ENCODE measurements around the gene PANX1. TPM values are rescaled to one million over a fixed set of nuclear protein-coding genes. Genes with fewer than 3 reads are reported as not detected.

PANX1 gene
- total RNA-seq, 1 experiment from 2014 or later = 41.5 TPM

GRCh38 chr11:94184846-94185245 is 56.2 kb downstream of the PANX1 start:
- no peak for DNase-seq (ENCODE audit: low spot score)

- DNase-seq (ENCODE audit: low spot score) = no peak
Measured at GRCh38 chr11:94185416-94186084, 56.9 kb downstream of the PANX1 start.

GRCh38 chr11:94186342-94187203 is 57.9 kb downstream of the PANX1 start:
- DNase-seq (ENCODE audit: low spot score) = no peak

DNA sequence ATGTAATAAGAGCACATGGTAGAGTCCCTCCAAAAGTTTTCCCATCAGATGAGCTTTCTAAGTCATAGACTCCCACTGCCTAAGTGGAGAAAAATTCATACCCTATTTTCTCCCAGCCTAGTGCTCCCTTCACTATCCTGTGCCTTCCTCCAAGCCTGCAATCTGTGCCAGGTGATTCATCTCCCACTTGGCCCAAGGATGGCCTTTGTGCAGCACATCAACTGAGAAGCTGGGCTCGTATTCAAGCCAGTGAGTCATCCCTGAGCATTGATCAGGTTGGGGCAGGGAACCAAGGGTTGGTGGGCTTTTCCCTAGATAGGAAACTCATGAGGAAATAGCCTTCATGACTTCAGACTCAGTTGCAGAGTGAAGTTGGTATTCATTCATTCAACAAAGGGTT is 64.6 kb downstream of the PANX1 start:
- no peak for DNase-seq (ENCODE audit: low spot score)

- no peak for DNase-seq (ENCODE audit: low spot score)
Measured at GRCh38 chr11:94194712-94195111, 66.1 kb downstream of the PANX1 start.

DNA sequence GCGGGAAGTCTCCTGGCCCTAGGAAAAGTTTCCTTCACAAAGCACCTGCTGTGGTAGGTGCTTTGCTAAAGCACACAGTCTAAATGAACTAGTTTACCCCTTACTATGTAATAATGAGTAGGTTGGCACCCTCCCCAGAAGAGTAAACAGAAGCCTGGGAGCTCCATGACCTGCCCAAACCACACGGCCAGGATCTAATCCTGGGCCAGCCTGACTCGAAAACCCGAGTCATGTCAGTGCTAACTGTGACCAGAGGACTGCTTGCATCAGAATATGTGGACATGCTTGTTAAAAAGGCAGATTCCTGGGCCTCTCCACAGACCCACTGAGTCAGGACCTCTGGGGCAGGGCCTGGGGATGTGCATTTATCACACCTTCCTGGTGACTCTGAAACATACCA is 67.7 kb downstream of the PANX1 start:
- DNase-seq (ENCODE audit: low spot score) = no peak

- DNase-seq (ENCODE audit: low spot score) = no peak
Measured at GRCh38 chr11:94198718-94199117, 70.1 kb downstream of the PANX1 start.

- no peak for DNase-seq (ENCODE audit: low spot score)
Measured at GRCh38 chr11:94199136-94200130, 70.8 kb downstream of the PANX1 start.

DNA sequence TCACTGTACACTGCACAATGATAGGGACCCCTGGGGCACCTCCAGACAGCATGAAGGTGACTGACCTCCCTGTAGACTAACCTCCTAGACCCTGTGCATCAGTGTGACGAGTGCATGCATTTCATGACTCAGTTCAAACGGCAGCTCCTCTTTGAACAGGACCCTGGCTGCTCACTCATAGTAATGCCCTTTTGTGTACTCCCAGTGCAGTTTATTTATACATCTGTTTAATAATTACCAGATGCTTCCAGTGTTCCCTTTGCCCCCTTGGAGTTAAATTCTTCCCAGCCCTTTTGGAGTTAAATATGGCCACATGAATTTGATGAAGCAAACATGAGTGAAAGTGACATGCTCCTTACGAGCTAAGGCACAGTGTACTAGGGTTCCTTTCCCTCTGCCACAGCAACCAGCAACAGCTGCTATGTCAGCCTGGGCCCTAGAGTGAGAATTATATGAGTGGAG is 72.4 kb downstream of the PANX1 start:
- peak; percentile 47 for DNase-seq (ENCODE audit: low spot score)

DNA sequence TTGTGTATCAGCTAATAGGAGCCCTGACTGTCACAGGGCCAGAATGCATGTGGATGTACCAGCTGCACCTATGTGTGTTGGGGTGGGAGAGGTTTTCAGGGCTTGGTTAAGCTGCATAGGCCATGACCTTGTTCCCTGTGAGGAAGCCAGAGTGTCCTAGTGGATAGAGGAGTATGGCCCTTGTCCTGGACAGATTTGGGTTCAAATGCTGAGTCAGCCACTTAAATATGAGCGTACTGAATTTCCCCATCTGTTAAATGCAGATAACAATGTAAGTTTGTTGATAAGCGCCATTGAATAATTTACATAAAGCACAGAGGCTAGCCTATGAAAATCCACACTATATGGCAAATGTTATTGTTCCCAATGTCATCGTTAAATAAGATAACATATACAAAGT is 74.4 kb downstream of the PANX1 start:
- no peak for DNase-seq (ENCODE audit: low spot score)

GRCh38 chr11:94211261-94211830 is 82.7 kb downstream of the PANX1 start:
- DNase-seq (ENCODE audit: low spot score) = no peak

- DNase-seq (ENCODE audit: low spot score) = no peak
Measured at GRCh38 chr11:94212898-94213297, 84.3 kb downstream of the PANX1 start.

DNA sequence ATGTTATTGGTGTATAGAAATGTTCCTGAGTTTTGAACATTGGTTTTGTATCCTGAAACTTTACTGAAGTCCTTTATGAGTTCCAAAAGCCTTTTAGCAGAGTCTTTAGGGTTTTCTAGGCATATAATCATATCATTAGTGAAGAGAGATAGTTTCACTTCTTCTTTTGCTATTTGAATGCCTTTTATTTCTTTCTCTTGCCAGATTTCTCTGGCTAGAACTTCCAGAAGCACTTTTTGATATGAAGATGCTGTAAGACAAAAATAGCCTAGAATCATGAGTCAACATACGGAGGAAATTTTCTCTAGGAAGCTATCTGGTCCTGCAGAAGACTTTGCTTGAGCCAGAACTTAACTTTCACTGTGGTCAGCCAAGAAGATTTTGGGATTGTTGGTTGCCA is 89.1 kb downstream of the PANX1 start:
- DNase-seq (ENCODE audit: low spot score) = no peak

DNA sequence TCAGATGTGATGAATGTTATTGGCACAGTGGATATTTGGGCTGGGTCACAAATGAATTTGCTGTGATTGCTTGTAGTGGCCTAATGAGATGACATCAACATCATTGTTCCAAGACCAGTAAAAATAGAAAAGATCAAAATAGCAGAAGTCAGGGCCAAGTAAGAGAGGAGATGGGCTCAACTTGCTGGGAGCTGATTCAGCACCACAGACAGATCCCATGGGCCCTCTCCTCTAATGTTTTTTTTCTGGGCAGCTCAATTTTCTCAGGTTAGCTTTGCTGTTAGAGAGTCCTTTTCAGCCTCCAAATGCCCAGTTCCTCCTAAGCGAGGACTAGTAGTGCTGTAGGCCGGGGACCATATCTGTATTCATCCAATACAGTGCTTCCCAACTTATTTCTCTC is 89.7 kb downstream of the PANX1 start:
- no peak for DNase-seq (ENCODE audit: low spot score)

- DNase-seq (ENCODE audit: low spot score) = no peak
Measured at GRCh38 chr11:94219771-94220170, 91.1 kb downstream of the PANX1 start.

DNA sequence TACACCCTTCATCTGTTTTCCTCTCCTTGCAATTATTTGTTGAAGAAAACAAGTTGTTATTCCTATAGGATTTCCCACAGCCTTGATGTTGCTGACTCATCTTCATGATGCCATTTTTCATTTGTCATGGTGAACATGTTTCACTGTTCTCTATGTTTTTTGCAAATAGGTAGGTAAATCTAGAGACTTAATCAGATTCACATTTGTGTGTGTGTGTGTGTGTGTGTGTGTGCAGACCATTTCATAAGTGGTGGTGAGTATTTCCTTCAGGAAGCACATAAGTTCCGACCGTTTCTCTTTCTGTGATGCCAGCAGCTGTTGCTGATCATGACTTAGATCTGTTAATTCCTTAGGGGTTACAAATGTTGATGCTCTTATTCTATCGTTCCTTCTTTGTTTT is 95.4 kb downstream of the PANX1 start:
- DNase-seq (ENCODE audit: low spot score) = no peak

Other genes starting within 250 kb of the PANX1 start
- gene HEPHL1, start 107.5 kb upstream of the PANX1 start, total RNA-seq (2014; rRNA removed; shearing (Covaris generic)) = not detected in 2 replicates
- gene IZUMO1R, start 175.7 kb downstream of the PANX1 start, total RNA-seq (2014; rRNA removed; shearing (Covaris generic)) = not detected in 2 replicates

Measured in H4 (cell line).